Endothelial cell of umbilical vein (primary cell): Measurements from ENCODE around the gene MUC2. TPM values are rescaled to one million over a fixed set of nuclear protein-coding genes. Genes with fewer than 3 reads are reported as not detected.

Experiments
- BruUV-seq: library from RNA; stranded (reverse); fragments of 400-500 nt; replicated peaks from 2 replicates; lab custom pipeline; 2021; lab: Mats Ljungman, UMichigan
- CTCF ChIA-PET: fragments of 300-600, 350-600 bp; sonication (Branson Sonifier 250); formaldehyde crosslinking; loops from one replicate; lab custom pipeline; 2021; ENCODE audit warnings: antibody characterized with exemption, inconsistent platforms; lab: Charles Lee
- POLR2A ChIA-PET: fragments of 300-600, 350-600 bp; sonication (Branson Sonifier 250); formaldehyde crosslinking; loops from one replicate; lab custom pipeline; 2021; ENCODE audit warnings: antibody characterized with exemption, inconsistent platforms; lab: Charles Lee
- DNase-seq: peaks from one replicate; pipeline ENCODE4 v3.0.0-alpha.2; 2011; ENCODE audit warnings: low read depth, low spot score
- FAIRE-seq: peaks from 2 replicates; lab custom pipeline; 2011; peaks lifted over from hg19 to GRCh38; lab: Jason Lieb, UNC
- H2AFZ ChIP-seq: 2 replicates; pipeline ENCODE4 v1.6.0; 2012; ENCODE audit warnings: low read depth, low read length, control low read depth, inconsistent platforms
- H3K27ac ChIP-seq: 2 replicates; pipeline ENCODE4 v1.5.1; 2011; ENCODE audit warnings: low read depth, mild to moderate bottlenecking, control low read depth, low read length, moderate library complexity; ENCODE audit not compliant: insufficient read depth
- H3K27me3 ChIP-seq, 2 experiments: 2 replicates each; pipeline versions ENCODE4 v1.6.0 to v1.6.1; 2011; ENCODE audit warnings: low read length in 2 of 2, mixed read lengths in 1 of 2; ENCODE audit not compliant: control insufficient read depth in 2 of 2, insufficient read depth in 2 of 2
- H3K36me3 ChIP-seq, 2 experiments: 2 replicates in 1 of 2; 3 replicates in 1 of 2; pipeline ENCODE4 v1.5.1; 2011; ENCODE audit warnings: low read length in 2 of 2, mild to moderate bottlenecking in 1 of 2, moderate library complexity in 1 of 2; ENCODE audit not compliant: control insufficient read depth in 2 of 2, insufficient read depth in 2 of 2; ENCODE audit errors: extremely low read depth in 1 of 2
- H3K4me1 ChIP-seq: 3 replicates; pipeline ENCODE4 v1.5.1; 2011; ENCODE audit warnings: mild to moderate bottlenecking, low read length; ENCODE audit not compliant: control insufficient read depth, insufficient read depth; ENCODE audit errors: extremely low read depth
- H3K4me2 ChIP-seq: 2 replicates; pipeline ENCODE4 v1.6.1; 2011; ENCODE audit warnings: low read length, control low read depth, mixed read lengths; ENCODE audit not compliant: insufficient read depth
- H3K4me3 ChIP-seq, 3 experiments: fragments of 200-600 bp in 1 of 3; sonication (generic), shearing (Covaris generic) in 1 of 3; replicated peaks in 1 of 3; 2 replicates each; pipeline ENCODE4 v1.5.1; 2011 to 2016; ENCODE audit warnings: control low read depth in 3 of 3, low read length in 3 of 3, mild to moderate bottlenecking in 2 of 3, inconsistent platforms in 1 of 3, low read depth in 1 of 3, moderate library complexity in 1 of 3; ENCODE audit not compliant: insufficient read depth in 1 of 3
- H3K79me2 ChIP-seq: 2 replicates; pipeline ENCODE4 v1.6.0; 2012; ENCODE audit warnings: low read length, inconsistent platforms; ENCODE audit not compliant: control insufficient read depth, insufficient read depth
- H3K9ac ChIP-seq: replicated peaks from 2 replicates; pipeline ENCODE3; 2011; ENCODE audit warnings: low read length, control low read depth; ENCODE audit not compliant: insufficient read depth; ENCODE audit errors: extremely low read depth
- H3K9me1 ChIP-seq: replicated peaks from 3 replicates; pipeline ENCODE4 v1.6.0; 2011; ENCODE audit warnings: mild to moderate bottlenecking, low read length; ENCODE audit not compliant: control insufficient read depth, insufficient read depth; ENCODE audit errors: extremely low read depth
- H3K9me3 ChIP-seq: replicated peaks from 2 replicates; pipeline ENCODE4 v1.5.1; 2012; ENCODE audit warnings: low read length, inconsistent platforms; ENCODE audit not compliant: control insufficient read depth, insufficient read depth
- H4K20me1 ChIP-seq: replicated peaks from 2 replicates; pipeline ENCODE3; 2011; ENCODE audit warnings: mild to moderate bottlenecking, low read length; ENCODE audit not compliant: control insufficient read depth, insufficient read depth; ENCODE audit errors: extremely low read depth
- EZH2 ChIP-seq: IDR thresholded peaks from 2 replicates; pipeline ENCODE4 v1.6.1; 2012; ENCODE audit warnings: borderline replicate concordance, low read depth, mild to moderate bottlenecking, moderate library complexity, low read length, inconsistent platforms; ENCODE audit not compliant: severe bottlenecking
- JUN ChIP-seq: IDR thresholded peaks from 2 replicates; pipeline ENCODE4 v1.6.1; 2011; ENCODE audit warnings: borderline replicate concordance, low read depth; ENCODE audit not compliant: insufficient read length, insufficient read depth
- dilution Hi-C: fragments of 300-500 bp; cut with MboI; formaldehyde crosslinking; loops from one replicate; pipeline ENCODE4 v1.15.0; 2019; ENCODE audit warnings: low sequenced_read_pairs; ENCODE audit not compliant: extremely low pct_ligation_motif_present
- intact Hi-C: fragments of 100-400 bp; cut with micrococcal nuclease; formaldehyde crosslinking; loops from one replicate; pipeline ENCODE4 v1.10.0; 2022
- polyA plus RNA-seq, 4 experiments: library from polyadenylated mRNA; depleted of rRNA in 3 of 4; stranded (reverse) in 3 of 4; unstranded in 1 of 4; fragments of >200 nt; gene quantifications; 2 replicates each; pipeline versions ENCODE4 v1.2.1 to v1.2.3, GENCODE V29; 2011 to 2012; ENCODE audit warnings: missing spikeins in 1 of 4
- total RNA-seq: library from RNA; stranded (reverse); gene quantifications from 2 replicates; pipeline ENCODE4 v1.2.3, GENCODE V29; 2021
- TF ChIP-seq, protein P1 (sequence below): IDR thresholded peaks from 2 replicates; pipeline ENCODE4 v1.6.1; 2011; ENCODE audit not compliant: insufficient read depth, insufficient read length

MUC2 gene
- total and polyA plus RNA-seq, 2 donors (not counting 3 experiments of a cell fraction or from before 2014, with no cell fraction given), result not detected

DNA sequence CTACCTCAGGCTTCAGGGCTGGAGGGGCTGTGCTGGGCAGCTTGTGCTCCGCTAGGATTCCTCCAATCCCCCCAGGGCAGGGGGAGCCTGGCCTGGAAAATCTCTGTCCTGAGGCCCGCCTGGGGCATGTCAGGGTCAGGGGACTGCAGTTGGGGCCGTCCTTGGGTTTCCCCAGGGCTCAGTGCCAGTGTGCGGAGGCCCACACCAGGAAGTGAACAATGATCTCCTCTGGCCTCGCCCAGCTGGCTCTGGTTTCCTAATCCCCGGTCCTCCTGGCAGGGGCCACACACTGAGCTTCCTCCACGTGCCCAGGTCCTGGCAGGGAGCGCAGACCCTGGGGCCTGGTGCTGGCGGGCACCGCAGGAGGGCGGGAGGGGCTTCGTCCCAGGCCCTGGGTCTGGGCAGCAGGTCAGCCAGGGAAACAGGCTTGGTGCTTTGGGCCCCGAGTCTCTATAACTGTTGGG lies 1.4 kb upstream of the MUC2 start:
- dilution Hi-C loops, result no loop called here
- no TSS peak for BruUV-seq
- Histone ChIP-seq H3K4me1 (peaks cover 9% of the 10 kb centered on the region), H3K4me2 (no peak overlapping the region), H4K20me1 (no peaks in the 10 kb centered on the region), H2AFZ (no peak overlapping the region), H3K36me3 (no peaks in the 10 kb centered on the region), H3K27me3 (no peaks in the 10 kb centered on the region), H3K9me3 (no peaks in the 10 kb centered on the region), H3K27ac (no peak overlapping the region), H3K9ac (no peak overlapping the region), H3K4me3 (no peak overlapping the region), H3K9me1 (no peaks in the 10 kb centered on the region), H3K79me2 (no peaks in the 10 kb centered on the region)
- peak; percentile 62 for DNase-seq
- intact Hi-C loops, result no loop called here
- TF ChIP-seq EZH2, result no peak
- TF ChIP-seq, protein P1, sequence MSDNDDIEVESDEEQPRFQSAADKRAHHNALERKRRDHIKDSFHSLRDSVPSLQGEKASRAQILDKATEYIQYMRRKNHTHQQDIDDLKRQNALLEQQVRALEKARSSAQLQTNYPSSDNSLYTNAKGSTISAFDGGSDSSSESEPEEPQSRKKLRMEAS, result peak; percentile 15
- ChIA-PET CTCF (no interaction called here), POLR2A (interaction anchor here (0.5 kb wide), 1 partner anchor 268 kb away, joined by 4 read pairs; no protein-coding TSS in a partner anchor)
- no peak for FAIRE-seq

DNA sequence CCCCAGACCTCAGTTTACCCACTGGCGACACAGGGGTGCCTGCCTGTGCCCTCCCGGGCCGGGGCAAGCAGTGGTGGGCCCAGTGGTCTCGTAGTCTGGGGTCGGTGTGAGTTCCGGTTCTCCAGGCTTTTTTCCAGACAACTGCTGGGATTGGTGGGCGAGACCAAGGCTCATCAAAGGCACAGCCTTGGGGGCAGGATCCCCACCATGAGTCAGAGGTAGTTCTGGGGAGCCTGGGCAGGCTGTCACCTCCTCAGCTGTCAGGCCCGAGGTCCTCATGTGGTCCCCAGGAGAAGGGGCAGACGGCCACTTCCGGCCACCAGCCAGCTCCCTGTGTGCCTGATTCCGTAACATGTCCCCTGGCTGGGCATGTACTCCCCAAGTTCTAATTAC lies 827 bp upstream of the MUC2 start:
- ChIA-PET CTCF (no interaction called here), POLR2A (no interaction called here)
- dilution Hi-C loops (no loop called here), intact Hi-C loops (no loop called here)
- no peaks in the 10 kb centered on the region for H3K9me3 ChIP-seq
- no peaks in the 10 kb centered on the region for H3K79me2 ChIP-seq
- FAIRE-seq (no peak), DNase-seq (no peak)
- no peak overlapping the region for H2AFZ ChIP-seq
- H3K4me1 ChIP-seq, result peaks cover 9% of the 10 kb centered on the region
- no peaks in the 10 kb centered on the region for H3K9me1 ChIP-seq
- H3K9ac ChIP-seq, result no peak overlapping the region
- H3K4me3 ChIP-seq, result no peak overlapping the region
- no peaks in the 10 kb centered on the region for H3K27me3 ChIP-seq
- no peak overlapping the region for H3K4me2 ChIP-seq
- BruUV-seq, result no TSS peak
- H3K36me3 ChIP-seq, result no peaks in the 10 kb centered on the region
- H4K20me1 ChIP-seq, result no peaks in the 10 kb centered on the region
- H3K27ac ChIP-seq, result no peak overlapping the region
- TF ChIP-seq JUN, result no peak
